HepG2 (cell line): Measurements from ENCODE around the gene CLCN2. TPM values are rescaled to one million over a fixed set of nuclear protein-coding genes. Genes with fewer than 3 reads are reported as not detected.

Experiments
- ATAC-seq: fragments of 200-7000 bp; cut with Tn5 transposase; 3 replicates; pipeline ENCODE4 v1.9.1; 2020; ENCODE audit warnings: mild to moderate bottlenecking, moderate library complexity
- BruUV-seq: library from RNA; stranded (reverse); fragments of 400-500 nt; replicated peaks from 2 replicates; lab custom pipeline; 2021; lab: Mats Ljungman, UMichigan
- CTCF ChIA-PET: fragments of 300-600 bp; formaldehyde crosslinking; extraction: SDS; loops from one replicate; lab custom pipeline; 2021; ENCODE audit warnings: low total read pairs, inconsistent platforms, low intra/inter-chr PET ratio; lab: Yijun Ruan, JAX
- POLR2A ChIA-PET: fragments of 350-600 bp; sonication (Branson Sonifier 250); formaldehyde crosslinking; loops from one replicate; lab custom pipeline; 2020; ENCODE audit warnings: antibody characterized with exemption, inconsistent platforms; lab: Yijun Ruan, JAX
- DNase-seq: peaks from one replicate; pipeline ENCODE4 v3.0.0-alpha.2; 2015; ENCODE audit warnings: low spot score
- FAIRE-seq: peaks from 3 replicates; lab custom pipeline; 2011; peaks lifted over from hg19 to GRCh38; lab: Jason Lieb, UNC
- H2AFZ ChIP-seq: one replicate; pipeline ENCODE4 v1.6.1; 2011; ENCODE audit warnings: low read length, inconsistent platforms
- H3K27ac ChIP-seq: fragments of 300-600 bp; 3 replicates; pipeline ENCODE4 v1.8.0; 2011; ENCODE audit warnings: mixed run types, mild to moderate bottlenecking, mixed read lengths, low read length, inconsistent platforms; ENCODE audit not compliant: insufficient read depth; ENCODE audit errors: extremely low read length
- H3K27me3 ChIP-seq, 2 experiments: fragments of 200-600 bp in 1 of 2; 2 replicates in 1 of 2; 3 replicates in 1 of 2; pipeline versions ENCODE4 v1.6.0 to v1.8.0; 2011; ENCODE audit warnings: low read length in 2 of 2, mild to moderate bottlenecking in 2 of 2, moderate library complexity in 2 of 2, inconsistent platforms in 1 of 2; ENCODE audit not compliant: insufficient read depth in 2 of 2, control insufficient read depth in 1 of 2
- H3K36me3 ChIP-seq, 2 experiments: fragments of 200-600 bp in 1 of 2; replicated peaks in 1 of 2; 2 replicates in 1 of 2; 3 replicates in 1 of 2; pipeline versions ENCODE4 v1.5.1 to v1.8.0; 2011; ENCODE audit warnings: low read length in 2 of 2, inconsistent platforms in 1 of 2; ENCODE audit not compliant: insufficient read depth in 2 of 2, control insufficient read depth in 1 of 2
- H3K4me1 ChIP-seq: 2 replicates; pipeline ENCODE4 v1.5.1; 2012; ENCODE audit warnings: low read length, inconsistent platforms; ENCODE audit not compliant: insufficient read depth
- H3K4me2 ChIP-seq: 2 replicates; pipeline ENCODE4 v1.6.0; 2011; ENCODE audit warnings: low read depth, low read length, inconsistent platforms
- H3K4me3 ChIP-seq, 3 experiments: fragments of 200-600 bp in 1 of 3; sonication (generic), shearing (Covaris generic) in 1 of 3; replicated peaks in 1 of 3; 2 replicates each; pipeline ENCODE4 v1.5.1; 2011 to 2016; ENCODE audit warnings: low read length in 3 of 3, inconsistent platforms in 2 of 3, low read depth in 2 of 3, mild to moderate bottlenecking in 2 of 3, control low read depth in 1 of 3, mixed read lengths in 1 of 3; ENCODE audit not compliant: insufficient read depth in 1 of 3
- H3K79me2 ChIP-seq: one replicate; pipeline ENCODE4 v1.6.1; 2011; ENCODE audit warnings: low read length, inconsistent platforms; ENCODE audit not compliant: insufficient read depth
- H3K9ac ChIP-seq: 2 replicates; pipeline ENCODE4 v1.6.0; 2011; ENCODE audit warnings: mild to moderate bottlenecking, low read depth, low read length, inconsistent platforms; ENCODE audit not compliant: insufficient read depth
- H3K9me3 ChIP-seq: 2 replicates; pipeline ENCODE4 v1.5.1; 2012; ENCODE audit warnings: mild to moderate bottlenecking, low read length
- H4K20me1 ChIP-seq: 2 replicates; pipeline ENCODE4 v1.6.0; 2011; ENCODE audit warnings: inconsistent platforms, mild to moderate bottlenecking, low read length, moderate library complexity; ENCODE audit not compliant: insufficient read depth
- CCDC6 ChIP-seq: sonication (generic); formaldehyde crosslinking; IDR thresholded peaks from 2 replicates; pipeline ENCODE4 v1.8.1; 2022; ENCODE audit warnings: mild to moderate bottlenecking, missing genetic modification reagents, moderate library complexity
- CREB1 ChIP-seq, 2 experiments: fragments of 450-650 bp in 1 of 2; IDR thresholded peaks; 2 replicates each; pipeline ENCODE4 v1.6.1; 2016 to 2017; ENCODE audit warnings: control low read depth in 1 of 2, mild to moderate bottlenecking in 1 of 2, missing compliant biosample characterization in 1 of 2, missing genetic modification characterization in 1 of 2
- EP300 ChIP-seq, 3 experiments: sonication (generic) in 1 of 3; formaldehyde crosslinking in 1 of 3; IDR thresholded peaks; 2 replicates each; pipeline versions ENCODE4 v1.5.1 to v1.6.1; 2011 to 2020; ENCODE audit warnings: low read depth in 2 of 3, low read length in 2 of 3, borderline replicate concordance in 1 of 3, improper control_type of control experiment in 1 of 3, mild to moderate bottlenecking in 1 of 3, missing genetic modification reagents in 1 of 3, moderate library complexity in 1 of 3
- GMEB1 ChIP-seq: sonication (generic); formaldehyde crosslinking; IDR thresholded peaks from 2 replicates; pipeline ENCODE4 v1.5.1; 2020; ENCODE audit warnings: missing genetic modification reagents, mild to moderate bottlenecking, borderline replicate concordance
- GTF2F1 ChIP-seq: fragments of 150-350 bp; IDR thresholded peaks from 2 replicates; pipeline ENCODE4 v1.6.1; 2014; ENCODE audit warnings: low read length
- HNRNPLL ChIP-seq: fragments of 200-400 bp; formaldehyde crosslinking; IDR thresholded peaks from 2 replicates; pipeline ENCODE4 v1.6.1; 2017; ENCODE audit warnings: mild to moderate bottlenecking, low read depth, low read length; ENCODE audit not compliant: poor library complexity, severe bottlenecking
- HOXA3 ChIP-seq: sonication (generic); formaldehyde crosslinking; IDR thresholded peaks from 2 replicates; pipeline ENCODE4 v1.5.0; 2020; ENCODE audit warnings: missing genetic modification reagents
- MTF1 ChIP-seq: sonication (generic); formaldehyde crosslinking; IDR thresholded peaks from 2 replicates; pipeline ENCODE4 v1.5.0; 2020; ENCODE audit warnings: missing genetic modification reagents
- MXI1 ChIP-seq: IDR thresholded peaks from 3 replicates; pipeline ENCODE4 v1.6.1; 2012; ENCODE audit warnings: low read depth, low read length, inconsistent platforms, borderline replicate concordance
- REST ChIP-seq, 2 experiments: IDR thresholded peaks; 2 replicates each; pipeline ENCODE4 v1.6.1; 2011 to 2012; ENCODE audit warnings: low read length in 2 of 2, borderline replicate concordance in 1 of 2, low read depth in 1 of 2, mild to moderate bottlenecking in 1 of 2, moderate library complexity in 1 of 2
- SAP130 ChIP-seq: IDR thresholded peaks from 2 replicates; pipeline ENCODE4 v1.6.1; 2016; ENCODE audit warnings: low read depth
- SP4 ChIP-seq: sonication (generic); formaldehyde crosslinking; IDR thresholded peaks from 2 replicates; pipeline ENCODE4 v1.8.1; 2023; ENCODE audit warnings: mild to moderate bottlenecking, missing genetic modification reagents
- SP5 ChIP-seq: IDR thresholded peaks from 2 replicates; pipeline ENCODE4 v1.6.1; 2016; ENCODE audit warnings: low read depth, borderline replicate concordance
- SRF ChIP-seq: IDR thresholded peaks from 2 replicates; pipeline ENCODE4 v1.6.1; 2011; ENCODE audit warnings: mild to moderate bottlenecking, low read depth, low read length, moderate library complexity
- TAF1 ChIP-seq: sonication (generic); formaldehyde crosslinking; IDR thresholded peaks from 2 replicates; pipeline ENCODE4 v1.4.0; 2020; ENCODE audit warnings: missing genetic modification reagents
- TBX2 ChIP-seq: sonication (generic); formaldehyde crosslinking; IDR thresholded peaks from 2 replicates; pipeline ENCODE4 v1.5.0; 2020; ENCODE audit warnings: missing genetic modification reagents, mild to moderate bottlenecking, borderline replicate concordance
- ZNF501 ChIP-seq: sonication (generic); formaldehyde crosslinking; IDR thresholded peaks from 2 replicates; pipeline ENCODE4 v1.5.1; 2020; ENCODE audit warnings: mild to moderate bottlenecking, moderate library complexity, missing genetic modification reagents
- ZNF841 ChIP-seq: sonication (generic); formaldehyde crosslinking; IDR thresholded peaks from 2 replicates; pipeline ENCODE4 v1.8.1; 2023; ENCODE audit warnings: missing genetic modification reagents, borderline replicate concordance
- ZNF878 ChIP-seq: sonication (generic); formaldehyde crosslinking; IDR thresholded peaks from 2 replicates; pipeline ENCODE4 v1.8.1; 2023; ENCODE audit warnings: mild to moderate bottlenecking, missing genetic modification reagents, moderate library complexity
- WGBS: methylation state at CpG from one replicate; pipeline ENCODE4 v1.1.6; 2017; ENCODE audit warnings: low lambda C conversion rate; 5-methylcytosine and 5-hydroxymethylcytosine counted together
- in situ Hi-C: cut with HindIII; loops from 2 replicates; pipeline ENCODE4 v1.10.0; 2017; ENCODE audit warnings: low pct_unique_long_range_greater_than_20kb; ENCODE audit not compliant: extremely low pct_ligation_motif_present
- intact Hi-C: fragments of 100-400 bp; cut with micrococcal nuclease; formaldehyde crosslinking; loops from one replicate; pipeline ENCODE4 v1.10.0; 2022; ENCODE audit not compliant: unreplicated experiment
- polyA plus RNA-seq, 8 experiments: library from polyadenylated mRNA; depleted of rRNA in 3 of 8; stranded (reverse) in 7 of 8; unstranded in 1 of 8; fragments of >200 nt; fragmentation: Illumina TruSeq in 4 of 8; extraction: Trizol in 4 of 8; gene quantifications; 2 replicates each; pipeline versions ENCODE4 v1.2.1 to v1.2.3, GENCODE V29; 2011 to 2016; ENCODE audit warnings: low read depth in 4 of 8, missing spikeins in 1 of 8, mixed read lengths in 1 of 8; ENCODE audit not compliant: insufficient read depth in 1 of 8
- total RNA-seq, 5 experiments: library from RNA; depleted of rRNA; stranded (reverse); fragments of >200 nt; fragmentation: Illumina TruSeq; extraction: Trizol; gene quantifications; 2 replicates each; pipeline ENCODE4 v1.2.3, GENCODE V29; 2016; ENCODE audit warnings: low read depth in 1 of 5
- TF ChIP-seq, protein P1 (sequence below): IDR thresholded peaks from 2 replicates; pipeline ENCODE4 v1.6.1; 2012; ENCODE audit warnings: inconsistent platforms

Gene CLCN2
- total and polyA plus RNA-seq, 2 of the 13 experiments (the other 11 are each of a cell fraction or from before 2014, with no cell fraction given) = 11.4 to 13.5 TPM

GRCh38 chr3:184314363-184314699 is 47.1 kb downstream of the CLCN2 start, which contains the start of gene EIF4G1:
EIF4G1 (plus strand) TSS chr3:184314606; CDS start chr3:184315797, 1,191 bp downstream.
- Histone ChIP-seq H3K27me3 (no peaks in the 10 kb centered on the region; a peak in 1 of 5 replicates), H3K9ac (peak within 1 kb of the TSS; percentile 98), H2AFZ (no peak within 1 kb of the TSS), H3K4me2 (peak within 1 kb of the TSS; percentile 94), H3K27ac (peak within 1 kb of the TSS; percentile 91), H4K20me1 (peaks cover 26% of the 10 kb centered on the region), H3K36me3 (peaks cover 5 to 27% of the 10 kb centered on the region in 2 experiments; a peak in 3 of 5 replicates), H3K4me1 (peaks cover 39% of the 10 kb centered on the region), H3K9me3 (no peaks in the 10 kb centered on the region), H3K79me2 (peaks cover 46% of the 10 kb centered on the region), H3K4me3 (peak within 1 kb of the TSS; percentile 68 to 93 (median 86))
- DNase-seq = peak; percentile 82
- intact Hi-C loops = no loop called here
- peak; percentile 4 for FAIRE-seq
- in situ Hi-C loops = no loop called here
- 2% methylated on average over 22 of the region's 40 CpGs for WGBS
- ATAC-seq = peak; percentile 86
- no TSS peak for BruUV-seq
- POLR2A ChIA-PET = no interaction called here
- CTCF ChIA-PET = no interaction called here
- TF ChIP-seq ZNF878 (CRISPR knock-in tag) (no peak), HNRNPLL (peak; percentile 70), ZNF841 (CRISPR knock-in tag) (0 out of 2 replicates have a peak, but pooled peaks have one; percentile 36), SP4 (CRISPR knock-in tag) (0 out of 2 replicates have a peak, but pooled peaks have one; percentile 37), CCDC6 (CRISPR knock-in tag) (peak; percentile 75), GTF2F1 (0 out of 2 replicates have a peak, but pooled peaks have one; percentile 20), TBX2 (CRISPR knock-in tag) (peak; percentile 55), TAF1 (CRISPR knock-in tag) (peak; percentile 38; the same call in 1 of the 2 replicates), SP5 (peak; percentile 56; the same call in 1 of the 2 replicates), SAP130 (CRISPR knock-in tag) (peak; percentile 72), SRF (peak; percentile 10; the same call in 1 of the 2 replicates), HOXA3 (CRISPR knock-in tag) (peak; percentile 71; the same call in 1 of the 2 replicates), GMEB1 (CRISPR knock-in tag) (peak; percentile 79), MXI1 (peak; percentile 81; the same call in 2 of the 3 replicates), EP300 (IDR thresholded peaks at IDR 0.05; ENCODE audit: low read depth in 2 of 2, low read length in 2 of 2) (0 out of 4 replicates have a peak, but pooled peaks of 1 of the 2 experiments have one; percentile 7), EP300 (CRISPR knock-in tag; IDR thresholded peaks at IDR 0.05; ENCODE audit: borderline replicate concordance) (no peak), REST (IDR thresholded peaks at IDR 0.05; ENCODE audit: borderline replicate concordance in 1 of 2, low read depth in 1 of 2, low read length in 2 of 2) (peak in 1 of 2 experiments; percentile 41; a peak in 1 of 4 replicates), MTF1 (CRISPR knock-in tag) (no peak), ZNF501 (CRISPR knock-in tag) (no peak), CREB1 (IDR thresholded peaks at IDR 0.05) (peak; percentile 21; the same call in 1 of the 2 replicates), CREB1 (CRISPR knock-in tag; IDR thresholded peaks at IDR 0.05) (no peak)
- TF ChIP-seq, protein P1, sequence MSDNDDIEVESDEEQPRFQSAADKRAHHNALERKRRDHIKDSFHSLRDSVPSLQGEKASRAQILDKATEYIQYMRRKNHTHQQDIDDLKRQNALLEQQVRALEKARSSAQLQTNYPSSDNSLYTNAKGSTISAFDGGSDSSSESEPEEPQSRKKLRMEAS = peak; percentile 83
